ENCODE results near the gene OR10A5. TPM values are rescaled to one million over a fixed set of nuclear protein-coding genes. Genes with fewer than 3 reads are reported as not detected.

OR10A5 gene
- total RNA-seq, 1 experiment from 2014 or later: not detected

DNA sequence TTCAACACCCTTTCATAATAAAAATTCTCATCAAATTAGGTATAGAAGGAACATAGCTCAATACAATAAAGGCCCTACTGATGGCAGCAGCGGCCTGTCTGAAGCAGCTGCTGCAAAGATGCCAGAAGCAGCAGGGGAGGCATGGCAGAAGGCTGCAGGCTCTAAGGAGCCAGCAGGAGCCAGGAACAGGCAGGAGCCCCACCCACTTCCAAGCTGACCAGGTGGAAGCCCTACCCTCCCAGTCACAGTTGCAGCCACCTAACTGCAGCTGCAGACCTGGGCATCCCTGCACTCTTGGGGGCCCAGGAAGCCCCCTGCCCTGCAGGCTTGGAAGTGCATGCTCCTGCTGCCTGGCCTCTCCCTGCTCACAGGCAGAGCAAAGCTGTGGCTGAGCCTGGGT lies 27.8 kb upstream of the OR10A5 start:
- no peak overlapping the region for H3K4me2 ChIP-seq (ENCODE audit: insufficient read depth, insufficient read length, low read length)
- no peaks in the 10 kb centered on the region for H3K9me3 ChIP-seq (ENCODE audit: control insufficient read depth, low read depth, low read length)
- no peaks in the 10 kb centered on the region for H3K79me2 ChIP-seq (ENCODE audit: insufficient read depth, low read length)
- no peaks in the 10 kb centered on the region for H3K79me1 ChIP-seq (ENCODE audit: insufficient read depth, low read depth, low read length, poor library complexity, severe bottlenecking)
- no peak overlapping the region for H2BK5ac ChIP-seq (ENCODE audit: insufficient read length, low read length)
- no peak overlapping the region for H2BK12ac ChIP-seq (ENCODE audit: insufficient read length, low read depth, low read length)
- H3K14ac ChIP-seq (ENCODE audit: insufficient read depth, low read length): no peak overlapping the region
- TF ChIP-seq, protein P1, sequence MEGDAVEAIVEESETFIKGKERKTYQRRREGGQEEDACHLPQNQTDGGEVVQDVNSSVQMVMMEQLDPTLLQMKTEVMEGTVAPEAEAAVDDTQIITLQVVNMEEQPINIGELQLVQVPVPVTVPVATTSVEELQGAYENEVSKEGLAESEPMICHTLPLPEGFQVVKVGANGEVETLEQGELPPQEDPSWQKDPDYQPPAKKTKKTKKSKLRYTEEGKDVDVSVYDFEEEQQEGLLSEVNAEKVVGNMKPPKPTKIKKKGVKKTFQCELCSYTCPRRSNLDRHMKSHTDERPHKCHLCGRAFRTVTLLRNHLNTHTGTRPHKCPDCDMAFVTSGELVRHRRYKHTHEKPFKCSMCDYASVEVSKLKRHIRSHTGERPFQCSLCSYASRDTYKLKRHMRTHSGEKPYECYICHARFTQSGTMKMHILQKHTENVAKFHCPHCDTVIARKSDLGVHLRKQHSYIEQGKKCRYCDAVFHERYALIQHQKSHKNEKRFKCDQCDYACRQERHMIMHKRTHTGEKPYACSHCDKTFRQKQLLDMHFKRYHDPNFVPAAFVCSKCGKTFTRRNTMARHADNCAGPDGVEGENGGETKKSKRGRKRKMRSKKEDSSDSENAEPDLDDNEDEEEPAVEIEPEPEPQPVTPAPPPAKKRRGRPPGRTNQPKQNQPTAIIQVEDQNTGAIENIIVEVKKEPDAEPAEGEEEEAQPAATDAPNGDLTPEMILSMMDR (conservative IDR thresholded peaks at IDR 0.05): peak; percentile 73
- no peak overlapping the region for H2AK5ac ChIP-seq (ENCODE audit: insufficient read length, low read length)
- H4K20me1 ChIP-seq (ENCODE audit: control insufficient read depth, insufficient read depth, insufficient read length): no peaks in the 10 kb centered on the region
- Mint-ChIP-seq H3K4me1 (peaks cover 6 to 12% of the 10 kb centered on the region in 2 experiments), H3K4me3 (no peak overlapping the region), H3K27ac (no peak overlapping the region), H3K36me3 (ENCODE audit: insufficient read depth in 1 of 3, low read depth in 3 of 3) (no peaks in the 10 kb centered on the region; a peak in 2 of 7 replicates), H3K9me3 (peaks cover 4 to 5% of the 10 kb centered on the region in 2 experiments; a peak in 4 of 5 replicates), H3K27me3 (ENCODE audit: low read depth) (no peaks in the 10 kb centered on the region)
- H2BK20ac ChIP-seq (ENCODE audit: low read depth, low read length, poor library complexity, severe bottlenecking): no peak overlapping the region
- H3K23me2 ChIP-seq (ENCODE audit: insufficient read length, low read depth, low read length, poor library complexity, severe bottlenecking): no peaks in the 10 kb centered on the region
- H3K4ac ChIP-seq (ENCODE audit: low read depth, low read length): no peak overlapping the region
- no peak overlapping the region for H3T11ph ChIP-seq (ENCODE audit: low read length)
- H4K8ac ChIP-seq (replicated peaks; ENCODE audit: insufficient read length, low read depth, low read length): no peak overlapping the region
- H3K27ac ChIP-seq (ENCODE audit: insufficient read length, low read depth, low read length): no peak overlapping the region
- H4K91ac ChIP-seq (ENCODE audit: insufficient read length, low read depth, low read length): no peak overlapping the region
- no peak overlapping the region for H3K9ac ChIP-seq (ENCODE audit: extremely low read depth, insufficient read length, low read length)
- peak; percentile 87 for DNase-seq
- H3K4me1 ChIP-seq (ENCODE audit: insufficient read depth, low read length): no peaks in the 10 kb centered on the region
- no peak overlapping the region for H3K18ac ChIP-seq (ENCODE audit: insufficient read length, low read depth, low read length)
- WGBS (ENCODE audit: extremely low coverage, insufficient read length, low lambda C conversion rate): no CpG with 5 or more reads among the region's 1 CpG
- H3K23ac ChIP-seq (ENCODE audit: insufficient read length, low read depth, low read length): no peak overlapping the region
- no peak overlapping the region for H4K5ac ChIP-seq (ENCODE audit: insufficient read length, low read depth, low read length)
- no peak overlapping the region for H2AFZ ChIP-seq (ENCODE audit: low read length)
- H3K27me3 ChIP-seq (ENCODE audit: insufficient read depth, low read length): no peaks in the 10 kb centered on the region
- H2BK15ac ChIP-seq (ENCODE audit: low read depth, low read length): no peak overlapping the region
- H3K56ac ChIP-seq (ENCODE audit: insufficient read length, low read depth, low read length): no peak overlapping the region
- H2BK120ac ChIP-seq (ENCODE audit: low read depth, low read length, poor library complexity, severe bottlenecking): no peak overlapping the region

Data from H9 (cell line).